GM23248 (cell line): ENCODE results near the gene BRD2. TPM values are rescaled to one million over a fixed set of nuclear protein-coding genes. Genes with fewer than 3 reads are reported as not detected.
A peak's percentile ranks its signal among the peaks of the same experiment; 100 is the strongest.

Experiments used
- DNase-seq: peaks from one replicate; pipeline ENCODE4 v3.0.0-alpha.2; 2015
- H2AFZ ChIP-seq: fragments of 200-600 bp; sonication (generic); 2 replicates; pipeline ENCODE4 v1.6.1; 2016; ENCODE audit warnings: antibody characterized with exemption
- H3F3A ChIP-seq: fragments of 200-600 bp; sonication (generic); 2 replicates; pipeline ENCODE4 v1.6.1; 2016; ENCODE audit warnings: mild to moderate bottlenecking, antibody characterized with exemption, mixed run types; ENCODE audit not compliant: insufficient read depth
- H3K27ac ChIP-seq: fragments of 200-600 bp; sonication (generic); 2 replicates; pipeline ENCODE4 v1.5.1; 2016; ENCODE audit warnings: mild to moderate bottlenecking
- H3K27me3 ChIP-seq: fragments of 200-600 bp; sonication (generic); replicated peaks from 2 replicates; pipeline ENCODE4 v1.6.1; 2016; ENCODE audit warnings: mild to moderate bottlenecking; ENCODE audit not compliant: insufficient read depth
- H3K36me3 ChIP-seq: fragments of 200-600 bp; sonication (generic); 2 replicates; pipeline ENCODE4 v1.6.1; 2016; ENCODE audit warnings: low read depth, mild to moderate bottlenecking
- H3K4me1 ChIP-seq: fragments of 200-600 bp; sonication (generic); 2 replicates; pipeline ENCODE4 v1.6.1; 2016; ENCODE audit warnings: mild to moderate bottlenecking; ENCODE audit not compliant: insufficient read depth
- H3K4me2 ChIP-seq: fragments of 200-600 bp; sonication (generic); one replicate; pipeline ENCODE4 v1.6.1; 2016; ENCODE audit warnings: mild to moderate bottlenecking; ENCODE audit not compliant: unreplicated experiment
- H3K4me3 ChIP-seq: fragments of 200-600 bp; sonication (generic); 2 replicates; pipeline ENCODE4 v1.5.1; 2016; ENCODE audit warnings: mild to moderate bottlenecking
- H3K79me2 ChIP-seq: fragments of 200-600 bp; sonication (generic); 2 replicates; pipeline ENCODE4 v1.6.1; 2016; ENCODE audit warnings: mild to moderate bottlenecking; ENCODE audit not compliant: insufficient read depth
- H3K9ac ChIP-seq: fragments of 200-600 bp; sonication (generic); 2 replicates; pipeline ENCODE4 v1.6.1; 2016; ENCODE audit warnings: mild to moderate bottlenecking
- H3K9me2 ChIP-seq: fragments of 200-600 bp; sonication (generic); 2 replicates; pipeline ENCODE4 v1.6.1; 2016; ENCODE audit warnings: mixed run types, mild to moderate bottlenecking, moderate library complexity; ENCODE audit not compliant: insufficient read depth
- H3K9me3 ChIP-seq: fragments of 200-600 bp; sonication (generic); one replicate; pipeline ENCODE4 v1.6.1; 2017; ENCODE audit warnings: low read depth
- H4K20me1 ChIP-seq: fragments of 200-600 bp; sonication (generic); 2 replicates; pipeline ENCODE4 v1.6.0; 2016; ENCODE audit not compliant: insufficient read depth
- EZH2 ChIP-seq: fragments of 200-600 bp; sonication (generic); IDR thresholded peaks from 2 replicates; pipeline ENCODE4 v1.6.1; 2018; ENCODE audit warnings: antibody characterized with exemption, mild to moderate bottlenecking; ENCODE audit not compliant: insufficient read depth, poor library complexity, severe bottlenecking
- EZH2phosphoT487 ChIP-seq: fragments of 200-600 bp; sonication (generic); IDR thresholded peaks from 2 replicates; pipeline ENCODE4 v1.6.1; 2018; ENCODE audit warnings: antibody characterized with exemption, moderate library complexity, mild to moderate bottlenecking, low read depth; ENCODE audit not compliant: insufficient read depth
- WGBS, 2 experiments: methylation state at CpG; one replicate each; pipeline ENCODE4 v1.1.6; 2015 to 2017; ENCODE audit warnings: low lambda C conversion rate in 2 of 2, low coverage in 1 of 2; ENCODE audit errors: missing lambda C conversion rate in 2 of 2; 5-methylcytosine and 5-hydroxymethylcytosine counted together
- in situ Hi-C: fragments of 300-500 bp; cut with MboI; formaldehyde crosslinking; loops from 2 replicates; pipeline ENCODE4 v1.15.0; 2020
- polyA plus RNA-seq: library from polyadenylated mRNA; unstranded; fragments of >200 nt; fragmentation: Nextera tagmentation; extraction: Ambion mirVana; gene quantifications from 2 replicates; pipeline ENCODE4 v1.2.1, GENCODE V29; 2016
- total RNA-seq: library from RNA; depleted of rRNA; stranded (reverse); fragments of >200 nt; shearing (Covaris generic); gene quantifications from 2 replicates; pipeline ENCODE4 v1.2.3, GENCODE V29; 2014

The BRD2 gene
- total and polyA plus RNA-seq, 2 experiments from 2014 or later: 85.4 to 105 TPM

DNA sequence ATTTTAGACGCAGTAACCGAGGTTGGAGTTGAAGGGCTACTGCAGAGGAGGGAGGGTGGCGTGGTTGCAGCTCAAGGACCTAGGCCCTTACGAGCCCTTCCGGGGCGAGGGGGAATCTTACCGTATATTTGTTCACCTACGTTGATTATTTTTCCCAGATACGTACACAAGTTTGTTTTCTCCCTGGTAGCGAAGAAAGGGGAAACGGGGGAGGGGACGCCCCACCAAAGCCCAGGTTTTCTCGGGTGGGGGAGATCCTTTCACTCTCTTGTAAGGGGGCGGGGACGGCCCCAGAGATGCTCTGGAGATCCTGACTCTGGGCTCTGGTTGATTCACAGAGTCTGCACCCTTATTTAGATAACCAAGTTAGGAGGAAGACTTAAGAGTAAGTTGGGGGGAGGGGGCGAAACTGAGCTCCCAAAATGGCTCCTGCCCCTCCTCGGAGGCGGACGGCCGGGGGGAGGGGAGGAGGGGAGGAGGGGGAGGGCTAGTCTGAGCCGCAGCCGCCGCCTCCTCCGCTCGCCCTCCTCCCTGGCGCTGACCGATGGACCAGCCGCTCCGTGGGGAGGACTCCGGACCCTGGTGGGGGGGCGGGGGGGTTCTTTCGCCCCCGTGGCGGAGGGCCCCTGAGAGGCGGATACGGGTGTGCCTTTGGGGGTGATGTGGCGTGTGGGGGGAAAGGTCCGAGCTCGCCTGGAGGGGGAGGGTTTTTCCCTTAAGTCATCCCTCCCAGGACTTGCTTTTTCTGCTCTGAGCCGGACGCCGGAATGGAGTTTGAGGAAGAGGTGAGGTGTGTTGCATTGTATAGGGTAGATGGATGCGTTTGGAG lies 2.2 kb downstream of the BRD2 start:
- H3K79me2 ChIP-seq: peaks cover 62% of the 10 kb centered on the region
- H2AFZ ChIP-seq: no peak overlapping the region
- peaks cover 21% of the 10 kb centered on the region for H3K4me1 ChIP-seq
- H3K4me3 ChIP-seq: peak overlapping the region; percentile 87
- H3K9ac ChIP-seq: peak overlapping the region; percentile 99
- peak; percentile 94 for DNase-seq
- H3K36me3 ChIP-seq: peaks cover 32% of the 10 kb centered on the region
- H3F3A ChIP-seq: peaks cover 46% of the 10 kb centered on the region
- in situ Hi-C loops: no loop called here
- H3K4me2 ChIP-seq: peak overlapping the region; percentile 96
- WGBS, 2 experiments: 2 to 3% methylated on average over 21 to 43 of the region's 43 CpGs
- no peaks in the 10 kb centered on the region for H3K27me3 ChIP-seq
- H3K27ac ChIP-seq: peak overlapping the region; percentile 100
- no peaks in the 10 kb centered on the region for H3K9me3 ChIP-seq
- no peak for TF ChIP-seq EZH2phosphoT487
- no peak for TF ChIP-seq EZH2
- peaks cover 29% of the 10 kb centered on the region for H4K20me1 ChIP-seq
- H3K9me2 ChIP-seq: no peaks in the 10 kb centered on the region

GRCh38 chr6:32971242-32971580 lies 2.8 kb downstream of the BRD2 start:
- WGBS, 2 experiments: 1% methylated on average over 15 of the region's 15 CpGs
- peak overlapping the region; percentile 99 for H3K9ac ChIP-seq
- H3K4me3 ChIP-seq: peak overlapping the region; percentile 87
- in situ Hi-C loops: no loop called here
- no peaks in the 10 kb centered on the region for H3K9me2 ChIP-seq
- H3K27me3 ChIP-seq: no peaks in the 10 kb centered on the region
- TF ChIP-seq EZH2phosphoT487 (no peak), EZH2 (no peak)
- no peaks in the 10 kb centered on the region for H3K9me3 ChIP-seq
- peaks cover 62% of the 10 kb centered on the region for H3K79me2 ChIP-seq
- peaks cover 52% of the 10 kb centered on the region for H3F3A ChIP-seq
- peak overlapping the region; percentile 100 for H3K27ac ChIP-seq
- H3K4me1 ChIP-seq: peaks cover 20% of the 10 kb centered on the region
- peak overlapping the region; percentile 92 for H3K4me2 ChIP-seq
- no peak overlapping the region for H2AFZ ChIP-seq
- no peak for DNase-seq
- peaks cover 33% of the 10 kb centered on the region for H4K20me1 ChIP-seq
- H3K36me3 ChIP-seq: peaks cover 38% of the 10 kb centered on the region

DNA sequence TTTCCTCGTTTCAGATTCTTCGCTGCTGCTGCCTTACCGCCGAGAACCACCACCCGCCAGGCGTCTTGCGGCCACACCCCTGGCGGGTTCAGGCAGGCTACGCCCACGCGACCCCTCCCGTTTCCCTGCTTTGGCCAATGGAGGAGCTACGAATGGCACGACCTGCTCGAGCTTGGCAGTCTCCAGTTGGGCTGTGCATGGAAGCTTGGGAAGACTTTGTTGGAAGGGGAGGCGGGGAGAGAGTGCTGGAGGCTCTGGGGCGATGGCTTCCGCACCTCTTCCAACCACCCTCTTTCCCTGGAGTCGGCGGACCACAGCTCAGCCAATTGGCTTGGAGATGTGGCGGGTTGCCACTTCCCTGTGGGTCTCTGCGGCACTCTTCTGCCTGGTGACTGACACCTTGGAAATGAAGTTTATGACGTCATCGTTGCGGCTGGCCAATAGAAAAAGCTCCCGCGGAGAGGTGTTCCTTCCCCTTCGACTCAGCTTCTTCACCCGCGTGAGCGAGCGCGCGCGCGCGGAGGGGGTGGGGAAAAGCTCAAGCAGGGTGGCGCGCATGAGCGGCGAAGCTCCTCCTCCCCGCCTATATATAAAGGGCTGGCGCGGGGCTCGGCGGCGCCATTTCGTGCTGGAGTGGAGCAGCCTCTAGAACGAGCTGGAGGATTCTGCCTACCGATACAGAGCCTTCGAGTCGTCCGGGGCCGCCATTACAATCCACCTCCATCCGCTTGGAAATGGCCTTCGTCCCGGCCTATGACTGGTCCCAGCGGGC lies 3.4 kb downstream of the BRD2 start:
- H3K9me2 ChIP-seq: no peaks in the 10 kb centered on the region
- no peaks in the 10 kb centered on the region for H3K9me3 ChIP-seq
- in situ Hi-C loops: no loop called here
- no peak overlapping the region for H2AFZ ChIP-seq
- peaks cover 38% of the 10 kb centered on the region for H4K20me1 ChIP-seq
- peaks cover 62% of the 10 kb centered on the region for H3K79me2 ChIP-seq
- 2% methylated on average over 44 of the region's 58 CpGs for WGBS, 2 experiments
- peak overlapping the region; percentile 92 for H3K4me2 ChIP-seq
- peaks cover 57% of the 10 kb centered on the region for H3F3A ChIP-seq
- no peaks in the 10 kb centered on the region for H3K27me3 ChIP-seq
- peak overlapping the region; percentile 99 for H3K9ac ChIP-seq
- DNase-seq: peak; percentile 99
- peaks cover 14% of the 10 kb centered on the region for H3K4me1 ChIP-seq
- TF ChIP-seq EZH2: no peak
- no peak for TF ChIP-seq EZH2phosphoT487
- peak overlapping the region; percentile 92 for H3K4me3 ChIP-seq
- peak overlapping the region; percentile 100 for H3K27ac ChIP-seq
- peaks cover 43% of the 10 kb centered on the region for H3K36me3 ChIP-seq

DNA sequence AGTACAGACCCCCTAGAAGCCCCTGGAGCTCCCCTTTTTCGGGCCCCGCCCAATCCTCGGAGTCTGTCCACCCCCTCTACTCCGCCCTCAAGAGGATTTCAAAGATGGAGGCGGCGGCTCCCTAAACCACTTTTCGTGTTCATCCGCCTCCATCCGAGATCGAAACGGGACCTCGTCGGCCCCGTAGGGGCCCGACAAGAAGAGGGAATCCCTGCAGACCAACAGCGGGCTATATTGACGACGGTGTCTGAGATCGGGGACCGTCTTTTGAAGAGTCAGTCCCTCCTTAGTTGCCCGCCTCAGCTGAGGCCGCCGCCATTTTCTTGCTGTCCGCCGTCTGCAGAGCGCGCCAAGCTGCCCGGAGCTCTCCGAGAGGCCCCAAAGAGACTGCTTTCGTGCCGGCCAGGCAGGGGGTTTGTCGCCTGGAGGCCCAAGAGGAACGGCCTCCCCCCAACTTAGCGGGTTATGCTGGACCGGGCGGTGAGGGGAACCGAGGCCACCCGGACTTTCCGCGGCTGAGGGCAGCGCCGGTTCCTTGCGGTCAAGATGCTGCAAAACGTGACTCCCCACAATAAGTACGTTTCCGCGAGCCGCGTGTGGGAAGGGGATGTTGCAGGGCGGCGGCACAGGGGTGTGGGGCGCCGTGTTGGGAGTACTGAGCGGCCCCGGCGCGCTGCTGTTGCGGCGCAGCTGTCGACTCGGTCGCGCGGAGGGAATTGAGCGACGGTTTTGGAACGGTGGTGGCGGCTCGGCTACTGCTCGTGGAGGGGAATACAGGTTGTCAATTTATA lies 4.2 kb downstream of the BRD2 start:
- H3K4me2 ChIP-seq: peak overlapping the region; percentile 87
- no peaks in the 10 kb centered on the region for H3K9me2 ChIP-seq
- H3K4me1 ChIP-seq: peaks cover 7% of the 10 kb centered on the region
- peaks cover 62% of the 10 kb centered on the region for H3K79me2 ChIP-seq
- TF ChIP-seq EZH2phosphoT487: no peak
- TF ChIP-seq EZH2: no peak
- WGBS, 2 experiments: 0 to 1% methylated on average over 62 to 70 of the region's 70 CpGs
- peak overlapping the region; percentile 67 for H3K27ac ChIP-seq
- in situ Hi-C loops: no loop called here
- peak overlapping the region; percentile 92 for H3K9ac ChIP-seq
- peak overlapping the region; percentile 92 for H3K4me3 ChIP-seq
- peaks cover 43% of the 10 kb centered on the region for H4K20me1 ChIP-seq
- H3K36me3 ChIP-seq: peaks cover 51% of the 10 kb centered on the region
- no peaks in the 10 kb centered on the region for H3K9me3 ChIP-seq
- peak; percentile 57 for DNase-seq
- H2AFZ ChIP-seq: no peak overlapping the region
- H3F3A ChIP-seq: peaks cover 57% of the 10 kb centered on the region
- no peaks in the 10 kb centered on the region for H3K27me3 ChIP-seq
